ENCODE results near the gene NEK9. TPM values are rescaled to one million over a fixed set of nuclear protein-coding genes. Genes with fewer than 3 reads are reported as not detected.

Gene NEK9
- total RNA-seq, 1 experiment from 2014 or later = 56.5 TPM

DNA sequence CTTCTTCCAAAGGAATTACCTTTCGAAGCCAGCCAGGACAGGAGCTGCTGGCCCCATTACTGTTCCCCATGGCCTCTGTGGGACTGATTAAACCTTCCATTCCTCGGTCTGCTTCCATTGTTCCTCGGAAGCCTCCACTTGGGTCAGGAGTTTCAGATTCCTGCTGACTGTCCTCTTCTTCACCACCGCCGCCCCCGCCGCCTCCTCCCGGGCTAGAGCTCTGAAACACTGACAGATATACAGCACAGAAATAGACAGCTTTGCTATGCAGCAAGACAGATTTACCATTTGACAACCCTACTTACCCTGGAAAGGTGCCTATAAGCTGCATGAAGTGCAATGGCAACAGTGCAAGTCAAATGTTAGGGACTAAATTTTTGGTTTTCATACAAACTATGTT lies 35.6 kb downstream of the NEK9 start:
- no peak overlapping the region for H2BK12ac ChIP-seq (ENCODE audit: insufficient read length, low read depth, low read length)
- no peak overlapping the region for H3K14ac ChIP-seq (ENCODE audit: insufficient read depth, low read length)
- no peaks in the 10 kb centered on the region for H3K9me3 Mint-ChIP-seq
- H3K9ac ChIP-seq (ENCODE audit: extremely low read depth, insufficient read length, low read length) = no peak overlapping the region
- 0 out of 7 replicates have a peak overlapping the region, but pooled peaks of 1 of the 3 experiments have one; percentile 21 for H3K27ac Mint-ChIP-seq
- no peak overlapping the region for H3K56ac ChIP-seq (ENCODE audit: insufficient read length, low read depth, low read length)
- no peak overlapping the region for H3K4ac ChIP-seq (ENCODE audit: low read depth, low read length)
- H4K8ac ChIP-seq (replicated peaks; ENCODE audit: insufficient read length, low read depth, low read length) = no peak overlapping the region
- no peaks in the 10 kb centered on the region for H3K27me3 Mint-ChIP-seq (ENCODE audit: low read depth)
- no peak overlapping the region for H3K4me2 ChIP-seq (ENCODE audit: insufficient read depth, insufficient read length, low read length)
- no peak overlapping the region for H2BK5ac ChIP-seq (ENCODE audit: insufficient read length, low read length)
- H2BK15ac ChIP-seq (ENCODE audit: low read depth, low read length) = no peak overlapping the region
- H3T11ph ChIP-seq (ENCODE audit: low read length) = no peak overlapping the region
- no peak overlapping the region for H4K91ac ChIP-seq (ENCODE audit: insufficient read length, low read depth, low read length)
- no peak overlapping the region for H3K4me3 Mint-ChIP-seq
- no peaks in the 10 kb centered on the region for H3K79me2 ChIP-seq (ENCODE audit: insufficient read depth, low read length)
- H2AFZ ChIP-seq (ENCODE audit: low read length) = no peak overlapping the region
- no peak overlapping the region for H3K18ac ChIP-seq (ENCODE audit: insufficient read length, low read depth, low read length)
- WGBS (ENCODE audit: extremely low coverage, insufficient read length, low lambda C conversion rate) = no CpG with 5 or more reads among the region's 8 CpGs
- peaks cover 19 to 61% (median 56%) of the 10 kb centered on the region in 3 experiments; a peak in 6 of 7 replicates for H3K36me3 Mint-ChIP-seq (ENCODE audit: insufficient read depth in 1 of 3, low read depth in 3 of 3)
- H4K5ac ChIP-seq (ENCODE audit: insufficient read length, low read depth, low read length) = no peak overlapping the region
- DNase-seq = no peak
- H3K79me1 ChIP-seq (ENCODE audit: insufficient read depth, low read depth, low read length, poor library complexity, severe bottlenecking) = no peaks in the 10 kb centered on the region
- no peak overlapping the region for H2AK5ac ChIP-seq (ENCODE audit: insufficient read length, low read length)
- H3K23me2 ChIP-seq (ENCODE audit: insufficient read length, low read depth, low read length, poor library complexity, severe bottlenecking) = no peaks in the 10 kb centered on the region
- no peaks in the 10 kb centered on the region for H3K4me1 ChIP-seq (ENCODE audit: insufficient read depth, low read length)
- H4K20me1 ChIP-seq (ENCODE audit: control insufficient read depth, insufficient read depth, insufficient read length) = no peaks in the 10 kb centered on the region
- no peaks in the 10 kb centered on the region for H3K9me3 ChIP-seq (ENCODE audit: control insufficient read depth, low read depth, low read length)
- H2BK20ac ChIP-seq (ENCODE audit: low read depth, low read length, poor library complexity, severe bottlenecking) = no peak overlapping the region
- H3K27ac ChIP-seq (ENCODE audit: insufficient read length, low read depth, low read length) = no peak overlapping the region
- no peak overlapping the region for H2BK120ac ChIP-seq (ENCODE audit: low read depth, low read length, poor library complexity, severe bottlenecking)
- no peaks in the 10 kb centered on the region for H3K27me3 ChIP-seq (ENCODE audit: insufficient read depth, low read length)
- H3K23ac ChIP-seq (ENCODE audit: insufficient read length, low read depth, low read length) = no peak overlapping the region
- peaks cover 7 to 8% of the 10 kb centered on the region in 2 experiments for H3K4me1 Mint-ChIP-seq
- TF ChIP-seq CTCF (conservative IDR thresholded peaks at IDR 0.05) = no peak
